Measurements from ENCODE around the gene FBXL7. TPM values are rescaled to one million over a fixed set of nuclear protein-coding genes. Genes with fewer than 3 reads are reported as not detected.

FBXL7 gene
- total and polyA plus RNA-seq, 4 donors: 0.24 to 1.4 (median 1.2) TPM

GRCh38 chr5:15807871-15808270 is 307.9 kb downstream of the FBXL7 start:
- no peak overlapping the region for H3K9ac ChIP-seq (ENCODE audit: low read depth in 1 of 2, low read length in 2 of 2)
- H3K27ac ChIP-seq (ENCODE audit: low read depth in 1 of 2, low read length in 2 of 2): no peak overlapping the region
- H3K4me1 ChIP-seq (ENCODE audit: control insufficient read depth in 4 of 4, insufficient read depth in 4 of 4, low read length in 3 of 4): no peaks in the 10 kb centered on the region
- DNase-seq (ENCODE audit: low spot score): no peak
- H3K27me3 ChIP-seq (ENCODE audit: control insufficient read depth in 4 of 4, insufficient read depth in 4 of 4, low read length in 3 of 4): no peaks in the 10 kb centered on the region
- WGBS: 88% methylated on average over 5 of the region's 5 CpGs
- peaks cover 0 to 4% (median 2%) of the 10 kb centered on the region in 4 donors for H3K9me3 ChIP-seq (ENCODE audit: control insufficient read depth in 4 of 4, low read length in 3 of 4)
- H3K36me3 ChIP-seq (ENCODE audit: control insufficient read depth in 4 of 4, insufficient read depth in 3 of 4, low read depth in 1 of 4, low read length in 3 of 4): no peaks in the 10 kb centered on the region
- TF ChIP-seq TAF1 (conservative IDR thresholded peaks at IDR 0.05) (no peak), EGR1 (IDR thresholded peaks at IDR 0.05; ENCODE audit: low read depth in 2 of 2) (no peak), YY1 (IDR thresholded peaks at IDR 0.05) (no peak), HNF4G (IDR thresholded peaks at IDR 0.05) (no peak), RAD21 (IDR thresholded peaks at IDR 0.05) (no peak)
- H3K4me3 ChIP-seq (ENCODE audit: low read depth in 1 of 3, low read length in 3 of 3): no peak overlapping the region

- Histone ChIP-seq H3K27me3 (ENCODE audit: control insufficient read depth in 4 of 4, insufficient read depth in 4 of 4, low read length in 3 of 4) (no peaks in the 10 kb centered on the region), H3K36me3 (ENCODE audit: control insufficient read depth in 4 of 4, insufficient read depth in 3 of 4, low read depth in 1 of 4, low read length in 3 of 4) (no peaks in the 10 kb centered on the region), H3K4me3 (ENCODE audit: low read depth in 1 of 3, low read length in 3 of 3) (no peak overlapping the region), H3K9me3 (ENCODE audit: control insufficient read depth in 4 of 4, low read length in 3 of 4) (peaks cover 0 to 4% (median 2%) of the 10 kb centered on the region in 4 donors), H3K4me1 (ENCODE audit: control insufficient read depth in 4 of 4, insufficient read depth in 4 of 4, low read length in 3 of 4) (no peaks in the 10 kb centered on the region), H3K27ac (ENCODE audit: low read depth in 1 of 2, low read length in 2 of 2) (no peak overlapping the region), H3K9ac (ENCODE audit: low read depth in 1 of 2, low read length in 2 of 2) (no peak overlapping the region)
- DNase-seq (ENCODE audit: low spot score): no peak
- TF ChIP-seq GABPA (IDR thresholded peaks at IDR 0.05 in 1 of 2, conservative IDR thresholded peaks at IDR 0.05 in 1 of 2) (no peak), FOXA2 (IDR thresholded peaks at IDR 0.05) (no peak), HNF4A (conservative IDR thresholded peaks at IDR 0.05) (no peak), HNF4G (IDR thresholded peaks at IDR 0.05) (no peak), EGR1 (IDR thresholded peaks at IDR 0.05; ENCODE audit: low read depth in 2 of 2) (no peak), JUND (IDR thresholded peaks at IDR 0.05) (no peak), RAD21 (IDR thresholded peaks at IDR 0.05) (no peak), NR2F2 (IDR thresholded peaks at IDR 0.05) (no peak), RXRA (IDR thresholded peaks at IDR 0.05) (no peak), SP1 (IDR thresholded peaks at IDR 0.05) (no peak), YY1 (IDR thresholded peaks at IDR 0.05) (no peak), TAF1 (conservative IDR thresholded peaks at IDR 0.05) (no peak), FOXA1 (IDR thresholded peaks at IDR 0.05) (no peak)
- TF ChIP-seq, protein P1, sequence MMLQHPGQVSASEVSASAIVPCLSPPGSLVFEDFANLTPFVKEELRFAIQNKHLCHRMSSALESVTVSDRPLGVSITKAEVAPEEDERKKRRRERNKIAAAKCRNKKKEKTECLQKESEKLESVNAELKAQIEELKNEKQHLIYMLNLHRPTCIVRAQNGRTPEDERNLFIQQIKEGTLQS (IDR thresholded peaks at IDR 0.05): no peak
- TF ChIP-seq, protein P2, sequence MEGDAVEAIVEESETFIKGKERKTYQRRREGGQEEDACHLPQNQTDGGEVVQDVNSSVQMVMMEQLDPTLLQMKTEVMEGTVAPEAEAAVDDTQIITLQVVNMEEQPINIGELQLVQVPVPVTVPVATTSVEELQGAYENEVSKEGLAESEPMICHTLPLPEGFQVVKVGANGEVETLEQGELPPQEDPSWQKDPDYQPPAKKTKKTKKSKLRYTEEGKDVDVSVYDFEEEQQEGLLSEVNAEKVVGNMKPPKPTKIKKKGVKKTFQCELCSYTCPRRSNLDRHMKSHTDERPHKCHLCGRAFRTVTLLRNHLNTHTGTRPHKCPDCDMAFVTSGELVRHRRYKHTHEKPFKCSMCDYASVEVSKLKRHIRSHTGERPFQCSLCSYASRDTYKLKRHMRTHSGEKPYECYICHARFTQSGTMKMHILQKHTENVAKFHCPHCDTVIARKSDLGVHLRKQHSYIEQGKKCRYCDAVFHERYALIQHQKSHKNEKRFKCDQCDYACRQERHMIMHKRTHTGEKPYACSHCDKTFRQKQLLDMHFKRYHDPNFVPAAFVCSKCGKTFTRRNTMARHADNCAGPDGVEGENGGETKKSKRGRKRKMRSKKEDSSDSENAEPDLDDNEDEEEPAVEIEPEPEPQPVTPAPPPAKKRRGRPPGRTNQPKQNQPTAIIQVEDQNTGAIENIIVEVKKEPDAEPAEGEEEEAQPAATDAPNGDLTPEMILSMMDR (IDR thresholded peaks at IDR 0.05; ENCODE audit: low read depth, low read length, missing input control): no peak
- TF ChIP-seq, protein P3, sequence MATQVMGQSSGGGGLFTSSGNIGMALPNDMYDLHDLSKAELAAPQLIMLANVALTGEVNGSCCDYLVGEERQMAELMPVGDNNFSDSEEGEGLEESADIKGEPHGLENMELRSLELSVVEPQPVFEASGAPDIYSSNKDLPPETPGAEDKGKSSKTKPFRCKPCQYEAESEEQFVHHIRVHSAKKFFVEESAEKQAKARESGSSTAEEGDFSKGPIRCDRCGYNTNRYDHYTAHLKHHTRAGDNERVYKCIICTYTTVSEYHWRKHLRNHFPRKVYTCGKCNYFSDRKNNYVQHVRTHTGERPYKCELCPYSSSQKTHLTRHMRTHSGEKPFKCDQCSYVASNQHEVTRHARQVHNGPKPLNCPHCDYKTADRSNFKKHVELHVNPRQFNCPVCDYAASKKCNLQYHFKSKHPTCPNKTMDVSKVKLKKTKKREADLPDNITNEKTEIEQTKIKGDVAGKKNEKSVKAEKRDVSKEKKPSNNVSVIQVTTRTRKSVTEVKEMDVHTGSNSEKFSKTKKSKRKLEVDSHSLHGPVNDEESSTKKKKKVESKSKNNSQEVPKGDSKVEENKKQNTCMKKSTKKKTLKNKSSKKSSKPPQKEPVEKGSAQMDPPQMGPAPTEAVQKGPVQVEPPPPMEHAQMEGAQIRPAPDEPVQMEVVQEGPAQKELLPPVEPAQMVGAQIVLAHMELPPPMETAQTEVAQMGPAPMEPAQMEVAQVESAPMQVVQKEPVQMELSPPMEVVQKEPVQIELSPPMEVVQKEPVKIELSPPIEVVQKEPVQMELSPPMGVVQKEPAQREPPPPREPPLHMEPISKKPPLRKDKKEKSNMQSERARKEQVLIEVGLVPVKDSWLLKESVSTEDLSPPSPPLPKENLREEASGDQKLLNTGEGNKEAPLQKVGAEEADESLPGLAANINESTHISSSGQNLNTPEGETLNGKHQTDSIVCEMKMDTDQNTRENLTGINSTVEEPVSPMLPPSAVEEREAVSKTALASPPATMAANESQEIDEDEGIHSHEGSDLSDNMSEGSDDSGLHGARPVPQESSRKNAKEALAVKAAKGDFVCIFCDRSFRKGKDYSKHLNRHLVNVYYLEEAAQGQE (IDR thresholded peaks at IDR 0.05): no peak
- TF ChIP-seq, protein P4, sequence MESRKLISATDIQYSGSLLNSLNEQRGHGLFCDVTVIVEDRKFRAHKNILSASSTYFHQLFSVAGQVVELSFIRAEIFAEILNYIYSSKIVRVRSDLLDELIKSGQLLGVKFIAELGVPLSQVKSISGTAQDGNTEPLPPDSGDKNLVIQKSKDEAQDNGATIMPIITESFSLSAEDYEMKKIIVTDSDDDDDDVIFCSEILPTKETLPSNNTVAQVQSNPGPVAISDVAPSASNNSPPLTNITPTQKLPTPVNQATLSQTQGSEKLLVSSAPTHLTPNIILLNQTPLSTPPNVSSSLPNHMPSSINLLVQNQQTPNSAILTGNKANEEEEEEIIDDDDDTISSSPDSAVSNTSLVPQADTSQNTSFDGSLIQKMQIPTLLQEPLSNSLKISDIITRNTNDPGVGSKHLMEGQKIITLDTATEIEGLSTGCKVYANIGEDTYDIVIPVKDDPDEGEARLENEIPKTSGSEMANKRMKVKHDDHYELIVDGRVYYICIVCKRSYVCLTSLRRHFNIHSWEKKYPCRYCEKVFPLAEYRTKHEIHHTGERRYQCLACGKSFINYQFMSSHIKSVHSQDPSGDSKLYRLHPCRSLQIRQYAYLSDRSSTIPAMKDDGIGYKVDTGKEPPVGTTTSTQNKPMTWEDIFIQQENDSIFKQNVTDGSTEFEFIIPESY (IDR thresholded peaks at IDR 0.05): no peak
- TF ChIP-seq, protein P5, sequence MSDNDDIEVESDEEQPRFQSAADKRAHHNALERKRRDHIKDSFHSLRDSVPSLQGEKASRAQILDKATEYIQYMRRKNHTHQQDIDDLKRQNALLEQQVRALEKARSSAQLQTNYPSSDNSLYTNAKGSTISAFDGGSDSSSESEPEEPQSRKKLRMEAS (IDR thresholded peaks at IDR 0.05): no peak
- WGBS: 74% methylated on average over 3 of the region's 3 CpGs
Measured at GRCh38 chr5:15808577-15808976, 308.6 kb downstream of the FBXL7 start.

All from liver (tissue), 9 donors.